Astrocyte (in vitro differentiated cells and primary cell): Measurements from ENCODE around the gene PDE11A. TPM values are rescaled to one million over a fixed set of nuclear protein-coding genes. Genes with fewer than 3 reads are reported as not detected.
A peak's percentile ranks its signal among the peaks of the same experiment; 100 is the strongest.

Experiments used
- DNase-seq: peaks from one replicate; pipeline ENCODE4 v3.0.0-alpha.2; 2010; ENCODE audit warnings: low read depth
- FAIRE-seq: peaks from 2 replicates; lab custom pipeline; 2011; peaks lifted over from hg19 to GRCh38; lab: Jason Lieb, UNC
- H2AFZ ChIP-seq: 2 replicates; pipeline ENCODE4 v1.6.0; 2012; ENCODE audit warnings: low read depth, low read length, inconsistent platforms
- H3K27ac ChIP-seq: 2 replicates; pipeline ENCODE4 v1.5.1; 2011; ENCODE audit warnings: low read depth, low read length, inconsistent platforms
- H3K27me3 ChIP-seq: 2 replicates; pipeline ENCODE4 v1.6.0; 2011; ENCODE audit warnings: low read length, inconsistent platforms; ENCODE audit not compliant: insufficient read depth
- H3K36me3 ChIP-seq: 2 replicates; pipeline ENCODE4 v1.5.1; 2011; ENCODE audit warnings: low read length, inconsistent platforms; ENCODE audit not compliant: insufficient read depth
- H3K4me1 ChIP-seq: 2 replicates; pipeline ENCODE4 v1.5.1; 2011; ENCODE audit warnings: low read length, inconsistent platforms; ENCODE audit not compliant: insufficient read depth
- H3K4me2 ChIP-seq: 2 replicates; pipeline ENCODE4 v1.6.0; 2012; ENCODE audit warnings: low read length, inconsistent platforms
- H3K4me3 ChIP-seq: 2 replicates; pipeline ENCODE4 v1.5.1; 2011; ENCODE audit warnings: low read depth, mild to moderate bottlenecking, low read length, inconsistent platforms; ENCODE audit not compliant: insufficient read depth
- H3K79me2 ChIP-seq: 2 replicates; pipeline ENCODE4 v1.6.0; 2012; ENCODE audit warnings: mild to moderate bottlenecking, low read length, inconsistent platforms; ENCODE audit not compliant: insufficient read depth
- H3K9ac ChIP-seq: 2 replicates; pipeline ENCODE4 v1.6.0; 2012; ENCODE audit warnings: mild to moderate bottlenecking, low read length, inconsistent platforms
- H3K9me3 ChIP-seq: 2 replicates; pipeline ENCODE4 v1.5.1; 2012; ENCODE audit warnings: low read depth, mild to moderate bottlenecking, low read length, inconsistent platforms; ENCODE audit not compliant: insufficient read depth
- H4K20me1 ChIP-seq: 2 replicates; pipeline ENCODE4 v1.6.0; 2012; ENCODE audit warnings: low read length, inconsistent platforms; ENCODE audit not compliant: insufficient read depth
- H3K27ac Mint-ChIP-seq: one replicate; pipeline ENCODE4 v1.8.0; 2021; ENCODE audit warnings: mild to moderate bottlenecking, mixed read lengths; ENCODE audit not compliant: unreplicated experiment
- H3K27me3 Mint-ChIP-seq: one replicate; pipeline ENCODE4 v1.8.0; 2021; ENCODE audit warnings: low read depth, mixed read lengths; ENCODE audit not compliant: unreplicated experiment
- H3K36me3 Mint-ChIP-seq: one replicate; pipeline ENCODE4 v1.8.0; 2021; ENCODE audit warnings: low read depth, mixed read lengths; ENCODE audit not compliant: unreplicated experiment
- H3K4me1 Mint-ChIP-seq: one replicate; pipeline ENCODE4 v1.8.0; 2021; ENCODE audit warnings: low read depth, mixed read lengths; ENCODE audit not compliant: unreplicated experiment
- H3K4me3 Mint-ChIP-seq: one replicate; pipeline ENCODE4 v1.8.0; 2021; ENCODE audit warnings: mild to moderate bottlenecking, moderate library complexity, mixed read lengths; ENCODE audit not compliant: unreplicated experiment
- H3K9me3 Mint-ChIP-seq: one replicate; pipeline ENCODE4 v1.8.0; 2021; ENCODE audit warnings: mild to moderate bottlenecking, mixed read lengths; ENCODE audit not compliant: unreplicated experiment
- EZH2 ChIP-seq: IDR thresholded peaks from 2 replicates; pipeline ENCODE4 v1.6.1; 2012; ENCODE audit warnings: mild to moderate bottlenecking, low read length, inconsistent platforms; ENCODE audit not compliant: insufficient read depth
- total RNA-seq: library from RNA; stranded (reverse); gene quantifications from 2 replicates; pipeline ENCODE4 v1.2.1, GENCODE V29; 2021
- TF ChIP-seq, protein P1 (sequence below): IDR thresholded peaks from 2 replicates; pipeline ENCODE4 v1.5.1; 2011; ENCODE audit warnings: low read depth, mild to moderate bottlenecking, inconsistent platforms, low read length, moderate library complexity; ENCODE audit not compliant: insufficient read depth

PDE11A gene
- total RNA-seq, 1 donor from 2014 or later: 0.45 TPM

DNA sequence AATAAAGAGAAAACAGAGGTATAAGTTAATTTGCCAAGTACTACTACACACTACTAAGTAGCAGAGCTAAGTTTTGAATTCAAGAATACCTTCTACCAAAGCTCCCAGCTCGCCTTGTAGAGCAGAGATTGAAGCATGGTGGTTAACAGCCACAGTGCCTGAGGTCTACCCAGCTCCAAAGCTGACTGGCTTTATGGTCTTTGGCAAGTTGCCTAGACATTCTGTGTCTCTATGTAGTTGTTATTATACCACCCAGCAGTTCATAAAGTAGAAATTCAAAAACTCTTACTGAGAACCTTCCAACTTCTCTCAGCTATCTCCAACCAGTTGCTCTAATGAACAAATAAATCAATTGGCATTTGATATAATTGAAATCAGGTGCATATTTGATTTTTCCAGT is 87.8 kb downstream of the PDE11A start:
- FAIRE-seq (peak; percentile 34), DNase-seq (peak; percentile 43)
- Histone ChIP-seq H3K27ac (no peak overlapping the region), H3K27me3 (no peaks in the 10 kb centered on the region), H4K20me1 (no peaks in the 10 kb centered on the region), H3K4me2 (no peak overlapping the region), H3K9ac (no peak overlapping the region), H3K79me2 (no peaks in the 10 kb centered on the region), H3K36me3 (no peaks in the 10 kb centered on the region), H2AFZ (no peak overlapping the region), H3K9me3 (no peaks in the 10 kb centered on the region), H3K4me1 (peaks cover 14% of the 10 kb centered on the region), H3K4me3 (no peak overlapping the region)
- Mint-ChIP-seq H3K4me1 (peaks cover 22% of the 10 kb centered on the region), H3K9me3 (no peaks in the 10 kb centered on the region), H3K27ac (no peak overlapping the region), H3K27me3 (no peaks in the 10 kb centered on the region), H3K36me3 (no peaks in the 10 kb centered on the region), H3K4me3 (no peak overlapping the region)
- TF ChIP-seq, protein P1, sequence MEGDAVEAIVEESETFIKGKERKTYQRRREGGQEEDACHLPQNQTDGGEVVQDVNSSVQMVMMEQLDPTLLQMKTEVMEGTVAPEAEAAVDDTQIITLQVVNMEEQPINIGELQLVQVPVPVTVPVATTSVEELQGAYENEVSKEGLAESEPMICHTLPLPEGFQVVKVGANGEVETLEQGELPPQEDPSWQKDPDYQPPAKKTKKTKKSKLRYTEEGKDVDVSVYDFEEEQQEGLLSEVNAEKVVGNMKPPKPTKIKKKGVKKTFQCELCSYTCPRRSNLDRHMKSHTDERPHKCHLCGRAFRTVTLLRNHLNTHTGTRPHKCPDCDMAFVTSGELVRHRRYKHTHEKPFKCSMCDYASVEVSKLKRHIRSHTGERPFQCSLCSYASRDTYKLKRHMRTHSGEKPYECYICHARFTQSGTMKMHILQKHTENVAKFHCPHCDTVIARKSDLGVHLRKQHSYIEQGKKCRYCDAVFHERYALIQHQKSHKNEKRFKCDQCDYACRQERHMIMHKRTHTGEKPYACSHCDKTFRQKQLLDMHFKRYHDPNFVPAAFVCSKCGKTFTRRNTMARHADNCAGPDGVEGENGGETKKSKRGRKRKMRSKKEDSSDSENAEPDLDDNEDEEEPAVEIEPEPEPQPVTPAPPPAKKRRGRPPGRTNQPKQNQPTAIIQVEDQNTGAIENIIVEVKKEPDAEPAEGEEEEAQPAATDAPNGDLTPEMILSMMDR: no peak
- no peak for TF ChIP-seq EZH2

DNA sequence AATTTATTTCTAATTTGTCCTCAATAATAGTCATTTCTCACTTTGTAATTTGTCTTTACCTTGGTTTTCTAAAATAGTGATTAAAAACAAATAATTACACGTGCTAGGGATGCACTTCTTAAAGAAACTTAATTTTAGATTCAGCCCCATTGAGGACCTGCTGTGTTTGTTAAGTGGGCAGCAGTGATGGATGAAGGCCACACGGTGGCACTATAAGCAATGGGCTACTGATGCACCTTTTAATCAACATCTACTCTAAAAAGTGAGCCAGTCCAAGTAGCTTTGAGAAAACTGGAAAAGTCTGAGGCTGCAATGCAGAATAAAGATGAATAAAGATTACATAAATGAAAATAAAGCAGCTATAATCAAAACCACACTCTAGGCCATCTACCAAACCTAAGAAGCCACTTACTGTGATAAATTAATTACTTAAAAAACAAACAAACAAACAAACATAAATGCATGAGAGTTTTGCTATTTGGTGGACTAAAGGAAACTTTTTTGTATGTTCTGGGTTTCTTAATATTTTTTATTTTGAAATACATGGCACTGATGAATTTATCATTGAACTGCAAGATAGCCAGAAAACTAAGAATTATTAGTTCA is 89.3 kb downstream of the PDE11A start:
- Mint-ChIP-seq H3K27me3 (no peaks in the 10 kb centered on the region), H3K4me1 (peaks cover 9% of the 10 kb centered on the region), H3K4me3 (no peak overlapping the region), H3K27ac (peak overlapping the region; percentile 18), H3K36me3 (no peaks in the 10 kb centered on the region), H3K9me3 (no peaks in the 10 kb centered on the region)
- no peak overlapping the region for H3K4me2 ChIP-seq
- no peak overlapping the region for H3K27ac ChIP-seq
- H3K9me3 ChIP-seq: no peaks in the 10 kb centered on the region
- FAIRE-seq (no peak), DNase-seq (peak; percentile 42)
- no peaks in the 10 kb centered on the region for H4K20me1 ChIP-seq
- H2AFZ ChIP-seq: no peak overlapping the region
- peaks cover 3% of the 10 kb centered on the region for H3K4me1 ChIP-seq
- TF ChIP-seq, protein P1: peak; percentile 95
- TF ChIP-seq EZH2: no peak
- H3K36me3 ChIP-seq: no peaks in the 10 kb centered on the region
- H3K4me3 ChIP-seq: no peak overlapping the region
- no peaks in the 10 kb centered on the region for H3K79me2 ChIP-seq
- no peaks in the 10 kb centered on the region for H3K27me3 ChIP-seq
- no peak overlapping the region for H3K9ac ChIP-seq

DNA sequence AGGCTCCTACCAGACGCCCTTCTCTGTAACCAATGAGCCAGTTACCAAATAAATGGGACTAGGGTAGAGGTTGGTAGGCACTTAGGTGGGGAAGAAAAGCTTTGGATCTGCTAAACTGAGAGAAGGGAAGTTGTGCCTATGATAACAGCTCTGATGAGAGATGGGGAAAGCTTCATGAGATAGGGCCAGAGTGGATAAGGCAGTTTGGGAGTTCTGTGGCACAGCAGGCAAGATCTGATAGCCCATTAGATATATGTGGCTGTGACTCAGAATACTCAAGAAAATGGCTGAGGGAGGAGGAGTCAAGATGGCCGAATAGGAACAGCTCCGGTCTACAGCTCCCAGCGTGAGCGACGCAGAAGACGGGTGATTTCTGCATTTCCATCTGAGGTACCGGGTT is 99.8 kb downstream of the PDE11A start:
- H2AFZ ChIP-seq: no peak overlapping the region

More for the DNA sequence above, 99.8 kb downstream of the PDE11A start:
- FAIRE-seq (no peak), DNase-seq (no peak)
- no peak overlapping the region for H3K4me3 Mint-ChIP-seq
- H3K27me3 Mint-ChIP-seq: no peaks in the 10 kb centered on the region
- Histone ChIP-seq H3K4me2 (no peak overlapping the region), H3K4me3 (no peak overlapping the region), H3K79me2 (no peaks in the 10 kb centered on the region), H3K9me3 (no peaks in the 10 kb centered on the region), H3K4me1 (no peaks in the 10 kb centered on the region), H3K27ac (no peak overlapping the region), H4K20me1 (no peaks in the 10 kb centered on the region), H3K9ac (no peak overlapping the region), H3K27me3 (no peaks in the 10 kb centered on the region), H3K36me3 (no peaks in the 10 kb centered on the region)
- TF ChIP-seq EZH2: no peak
- TF ChIP-seq, protein P1: no peak
- no peaks in the 10 kb centered on the region for H3K36me3 Mint-ChIP-seq
- no peaks in the 10 kb centered on the region for H3K9me3 Mint-ChIP-seq
- no peak overlapping the region for H3K27ac Mint-ChIP-seq
- H3K4me1 Mint-ChIP-seq: no peaks in the 10 kb centered on the region
